LNCAP (cell line): ENCODE data around the gene RPS15.

Source experiments
- CTCF ChIP-seq: fragments of 450-650 bp; IDR thresholded peaks from 2 replicates; pipeline ENCODE4 v1.5.1; 2017; ENCODE audit warnings: mild to moderate bottlenecking

The RPS15 gene

GRCh38 chr19:1399745-1400144, 38.5 kb upstream of the RPS15 start:
- no peak for TF ChIP-seq CTCF

GRCh38 chr19:1400281-1401137, 37.7 kb upstream of the RPS15 start:
- TF ChIP-seq CTCF: no peak

GRCh38 chr19:1401138-1401888, 36.9 kb upstream of the RPS15 start, which contains the start of gene GAMT:
GAMT (minus strand) TSS chr19:1401542; CDS start chr19:1401476, 66 bp downstream.
- peak; percentile 88 for TF ChIP-seq CTCF

GRCh38 chr19:1401889-1402217, 36.3 kb upstream of the RPS15 start:
- TF ChIP-seq CTCF: no peak; the same call in 1 of the 2 replicates

GRCh38 chr19:1402411-1403070, 35.7 kb upstream of the RPS15 start:
- TF ChIP-seq CTCF: no peak

GRCh38 chr19:1406774-1407527, 31.2 kb upstream of the RPS15 start:
- TF ChIP-seq CTCF: peak; percentile 47
